Astrocyte of the spinal cord (primary cell): ENCODE results near the gene HDHD3.

Source experiments
- DNase-seq: peaks from one replicate; pipeline ENCODE4 v3.0.0; 2011; ENCODE audit warnings: low read depth, low spot score
- H3K4me3 ChIP-seq: 2 replicates; pipeline ENCODE4 v1.5.1; 2011; ENCODE audit warnings: low read depth, mild to moderate bottlenecking, low read length, moderate library complexity
- in situ Hi-C: cut with HindIII; loops from 2 replicates; pipeline ENCODE4 v1.10.0; 2017; ENCODE audit warnings: low sequenced_read_pairs
- TF ChIP-seq, protein P1 (sequence below): IDR thresholded peaks from 2 replicates; pipeline ENCODE4 v1.5.1; 2012; ENCODE audit warnings: low read depth, mild to moderate bottlenecking, low read length, inconsistent platforms

HDHD3 gene

GRCh38 chr9:113375057-113376023 is 1.4 kb downstream of the HDHD3 start:
- no peak for DNase-seq
- in situ Hi-C loops, result no loop called here
- H3K4me3 ChIP-seq, result no peak overlapping the region
- TF ChIP-seq, protein P1, sequence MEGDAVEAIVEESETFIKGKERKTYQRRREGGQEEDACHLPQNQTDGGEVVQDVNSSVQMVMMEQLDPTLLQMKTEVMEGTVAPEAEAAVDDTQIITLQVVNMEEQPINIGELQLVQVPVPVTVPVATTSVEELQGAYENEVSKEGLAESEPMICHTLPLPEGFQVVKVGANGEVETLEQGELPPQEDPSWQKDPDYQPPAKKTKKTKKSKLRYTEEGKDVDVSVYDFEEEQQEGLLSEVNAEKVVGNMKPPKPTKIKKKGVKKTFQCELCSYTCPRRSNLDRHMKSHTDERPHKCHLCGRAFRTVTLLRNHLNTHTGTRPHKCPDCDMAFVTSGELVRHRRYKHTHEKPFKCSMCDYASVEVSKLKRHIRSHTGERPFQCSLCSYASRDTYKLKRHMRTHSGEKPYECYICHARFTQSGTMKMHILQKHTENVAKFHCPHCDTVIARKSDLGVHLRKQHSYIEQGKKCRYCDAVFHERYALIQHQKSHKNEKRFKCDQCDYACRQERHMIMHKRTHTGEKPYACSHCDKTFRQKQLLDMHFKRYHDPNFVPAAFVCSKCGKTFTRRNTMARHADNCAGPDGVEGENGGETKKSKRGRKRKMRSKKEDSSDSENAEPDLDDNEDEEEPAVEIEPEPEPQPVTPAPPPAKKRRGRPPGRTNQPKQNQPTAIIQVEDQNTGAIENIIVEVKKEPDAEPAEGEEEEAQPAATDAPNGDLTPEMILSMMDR, result no peak

DNA sequence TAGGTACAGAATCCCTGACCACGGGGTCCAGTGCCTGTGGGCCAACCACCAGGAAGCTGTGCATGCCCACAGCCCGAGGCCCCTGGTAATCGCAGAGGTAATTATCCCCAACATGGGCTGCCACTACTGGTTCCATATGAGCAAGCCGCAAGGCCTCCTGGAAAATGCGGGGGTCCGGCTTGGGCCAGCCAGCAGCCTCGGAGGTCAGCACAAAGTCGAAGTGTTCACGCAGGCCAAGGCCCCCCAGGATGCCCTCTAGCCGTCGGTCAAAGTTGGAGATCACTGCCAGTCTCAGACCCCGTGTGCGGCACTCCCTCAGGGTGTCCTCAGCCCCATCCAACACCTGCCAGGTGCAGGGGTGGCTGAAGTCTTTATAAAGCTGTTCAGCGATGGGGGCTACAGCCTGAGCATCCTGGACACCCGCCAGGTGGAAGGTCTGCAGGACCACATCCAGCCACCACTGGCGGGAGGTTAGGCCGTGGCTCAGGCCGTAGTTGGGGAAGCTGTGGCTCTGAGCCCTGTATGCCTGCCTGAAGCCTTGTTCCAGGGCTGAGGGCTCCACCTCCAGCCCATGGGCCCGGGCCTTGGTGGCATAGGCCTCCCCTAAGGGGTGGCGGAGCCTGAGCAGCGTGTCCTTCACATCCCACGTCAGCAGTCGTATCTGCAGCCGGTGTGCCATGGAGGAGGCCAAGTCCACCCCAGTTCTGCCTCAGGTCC is 3.0 kb downstream of the HDHD3 start:
- no peak overlapping the region for H3K4me3 ChIP-seq
- DNase-seq, result no peak
- in situ Hi-C loops, result no loop called here
- TF ChIP-seq, protein P1, result no peak

DNA sequence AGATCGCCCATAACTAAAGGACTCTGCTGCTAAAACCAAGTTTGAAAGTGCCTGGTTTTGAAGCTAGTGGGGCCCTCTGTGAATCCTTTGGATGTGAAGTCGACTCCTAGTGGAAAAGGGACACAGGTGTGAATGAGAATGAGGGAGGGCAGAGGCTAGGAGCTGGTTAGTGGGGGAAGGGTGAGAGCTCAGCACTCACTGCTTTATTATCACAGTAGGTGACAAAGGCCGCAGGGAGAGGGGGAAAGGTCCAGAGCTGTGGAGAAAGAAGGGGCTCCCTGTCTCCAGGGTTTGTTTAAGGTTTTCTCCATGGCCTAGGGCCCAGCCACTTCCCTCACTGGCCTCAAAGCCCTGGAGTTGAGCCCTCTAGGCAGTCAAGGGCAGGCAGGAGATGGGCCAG is 3.5 kb downstream of the HDHD3 start:
- DNase-seq, result no peak
- in situ Hi-C loops, result no loop called here
- TF ChIP-seq, protein P1, result no peak
- no peak overlapping the region for H3K4me3 ChIP-seq

DNA sequence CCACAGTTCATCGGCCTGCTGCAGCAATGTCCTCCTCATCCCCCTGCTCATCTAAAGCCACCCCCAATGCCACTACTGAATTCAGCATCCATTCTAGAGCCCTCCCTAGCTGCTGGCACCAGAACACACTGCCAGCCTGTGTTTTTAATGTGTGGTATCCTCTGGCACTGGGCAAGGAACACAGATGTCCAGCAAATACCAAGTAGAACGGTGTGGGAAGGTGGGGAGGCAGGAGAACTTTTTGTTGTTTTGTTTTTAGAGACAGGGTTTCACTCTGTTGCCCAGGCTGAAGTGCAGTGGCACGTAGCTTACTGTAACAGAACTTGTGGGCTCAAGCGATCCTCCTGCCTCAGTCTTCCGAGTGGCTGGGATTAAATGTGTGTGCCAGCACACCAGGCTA is 4.7 kb downstream of the HDHD3 start:
- no peak overlapping the region for H3K4me3 ChIP-seq
- in situ Hi-C loops, result no loop called here
- TF ChIP-seq, protein P1, result no peak
- DNase-seq, result no peak

DNA sequence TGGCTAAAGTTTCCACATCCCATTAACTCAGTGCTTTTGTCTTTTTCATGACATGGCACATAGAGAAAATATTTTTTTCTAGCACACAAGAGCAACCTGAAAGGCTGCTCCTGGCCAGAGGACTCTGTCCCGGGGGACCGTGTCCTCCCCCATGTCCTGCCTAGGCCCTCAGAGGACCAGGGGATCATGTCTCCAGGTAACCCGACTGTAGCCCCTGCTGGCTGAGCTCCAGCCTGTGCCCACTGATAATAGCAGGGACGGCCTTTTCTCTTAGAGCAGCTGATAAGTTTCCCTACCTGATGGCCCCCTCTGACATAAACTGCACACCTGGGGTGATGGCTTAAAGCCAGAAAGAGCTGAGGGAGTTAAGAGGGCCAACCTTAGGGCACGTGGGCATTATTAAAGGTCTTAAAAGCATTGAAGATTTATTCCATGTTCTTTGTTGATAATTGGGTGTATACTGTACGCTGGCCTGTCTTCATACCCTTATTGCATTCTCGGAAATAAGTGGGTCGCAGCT is 5.9 kb downstream of the HDHD3 start:
- DNase-seq, result no peak
- H3K4me3 ChIP-seq, result no peak overlapping the region
- in situ Hi-C loops, result no loop called here
- TF ChIP-seq, protein P1, result no peak

- in situ Hi-C loops, result no loop called here
- H3K4me3 ChIP-seq, result no peak overlapping the region
- no peak for DNase-seq
- TF ChIP-seq, protein P1, result no peak
Measured at GRCh38 chr9:113369855-113370140, 7.0 kb downstream of the HDHD3 start.
